H1 (cell line): Measurements from ENCODE around the gene CFAP58. TPM values are rescaled to one million over a fixed set of nuclear protein-coding genes. Genes with fewer than 3 reads are reported as not detected.
A peak's percentile ranks its signal among the peaks of the same experiment; 100 is the strongest.

ENCODE experiments used
- CTCF ChIA-PET: fragments of 300-600 bp; sonication (Branson Sonifier 250); formaldehyde crosslinking; loops from one replicate; lab custom pipeline; 2021; ENCODE audit not compliant: partially characterized antibody; lab: Charles Lee
- POLR2A ChIA-PET: fragments of 300-600 bp; sonication (Branson Sonifier 250); formaldehyde crosslinking; loops from one replicate; lab custom pipeline; 2021; ENCODE audit warnings: inconsistent platforms; ENCODE audit not compliant: partially characterized antibody; lab: Charles Lee
- DNase-seq, 2 experiments: peaks; one replicate each; pipeline versions ENCODE4 v3.0.0 to v3.0.0-alpha.2; 2010 to 2022; ENCODE audit warnings: low spot score in 2 of 2, low read depth in 1 of 2, mixed read lengths in 1 of 2
- FAIRE-seq: peaks from 2 replicates; lab custom pipeline; 2011; peaks lifted over from hg19 to GRCh38; lab: Jason Lieb, UNC
- H2AFZ ChIP-seq: 2 replicates; pipeline ENCODE4 v1.8.1; 2012; ENCODE audit warnings: low read length, inconsistent platforms
- H2AK5ac ChIP-seq: 2 replicates; pipeline ENCODE4 v1.6.1; 2013; ENCODE audit warnings: low read depth, low read length
- H2BK120ac ChIP-seq: replicated peaks from 2 replicates; pipeline ENCODE3; 2013; ENCODE audit warnings: low read depth, low read length, inconsistent platforms
- H2BK12ac ChIP-seq: 2 replicates; pipeline ENCODE4 v1.6.1; 2013; ENCODE audit warnings: low read depth, low read length
- H2BK15ac ChIP-seq: 2 replicates; pipeline ENCODE4 v1.6.1; 2013; ENCODE audit warnings: low read length
- H2BK20ac ChIP-seq: 2 replicates; pipeline ENCODE4 v1.6.1; 2013; ENCODE audit warnings: low read length
- H2BK5ac ChIP-seq: 2 replicates; pipeline ENCODE4 v1.6.1; 2013; ENCODE audit warnings: low read depth, low read length
- H3K14ac ChIP-seq: 2 replicates; pipeline ENCODE4 v1.6.1; 2013; ENCODE audit warnings: inconsistent platforms; ENCODE audit not compliant: insufficient read length
- H3K18ac ChIP-seq: 2 replicates; pipeline ENCODE4 v1.6.1; 2013; ENCODE audit warnings: low read length; ENCODE audit errors: extremely low read depth
- H3K23ac ChIP-seq: 2 replicates; pipeline ENCODE4 v1.6.1; 2013; ENCODE audit warnings: inconsistent platforms; ENCODE audit not compliant: insufficient read length
- H3K23me2 ChIP-seq: 2 replicates; pipeline ENCODE4 v1.6.1; 2013; ENCODE audit warnings: low read depth, low read length
- H3K27ac ChIP-seq: 2 replicates; pipeline ENCODE4 v1.6.1; 2011; ENCODE audit warnings: low read depth, low read length, inconsistent platforms
- H3K27me3 ChIP-seq, 4 experiments: replicated peaks in 1 of 4; 1 replicate in 1 of 4; 2 replicates in 3 of 4; pipeline versions ENCODE4 v1.6.1 to v1.8.1; 2011 to 2013; ENCODE audit warnings: low read length in 3 of 4, mild to moderate bottlenecking in 3 of 4, inconsistent platforms in 2 of 4, mixed read lengths in 2 of 4, moderate library complexity in 1 of 4; ENCODE audit not compliant: control insufficient read depth in 3 of 4, insufficient read depth in 3 of 4; ENCODE audit errors: extremely low read depth in 1 of 4
- H3K36me3 ChIP-seq, 4 experiments: 2 replicates each; pipeline versions ENCODE4 v1.6.1 to v1.8.1; 2011 to 2013; ENCODE audit warnings: mild to moderate bottlenecking in 4 of 4, low read length in 3 of 4, moderate library complexity in 2 of 4, control low read depth in 1 of 4, inconsistent platforms in 1 of 4; ENCODE audit not compliant: insufficient read depth in 4 of 4, control insufficient read depth in 2 of 4
- H3K4ac ChIP-seq: replicated peaks from 2 replicates; pipeline ENCODE3; 2013; ENCODE audit warnings: low read length, low read depth, mixed read lengths, inconsistent platforms; ENCODE audit not compliant: insufficient read length
- H3K4me1 ChIP-seq, 4 experiments: replicated peaks in 1 of 4; 1 replicate in 1 of 4; 2 replicates in 3 of 4; pipeline versions ENCODE4 v1.6.1 to v1.8.1; 2011 to 2013; ENCODE audit warnings: low read length in 3 of 4, inconsistent platforms in 2 of 4, mixed read lengths in 1 of 4; ENCODE audit not compliant: insufficient read depth in 4 of 4, control insufficient read depth in 3 of 4
- H3K4me2 ChIP-seq, 2 experiments: 2 replicates each; pipeline versions ENCODE4 v1.6.1 to v1.8.1; 2011 to 2013; ENCODE audit warnings: low read depth in 2 of 2, low read length in 2 of 2, control low read depth in 1 of 2, inconsistent platforms in 1 of 2, mild to moderate bottlenecking in 1 of 2; ENCODE audit not compliant: insufficient read depth in 1 of 2
- H3K4me3 ChIP-seq, 4 experiments: fragments of 200-600, 300-600 bp in 1 of 4; sonication (generic), shearing (Covaris generic), sonication (Bioruptor Twin) in 1 of 4; 2 replicates each; pipeline versions ENCODE4 v1.5.1 to v1.8.1; 2011 to 2016; ENCODE audit warnings: low read length in 4 of 4, low read depth in 3 of 4, control low read depth in 2 of 4, inconsistent platforms in 2 of 4, mild to moderate bottlenecking in 2 of 4, mixed read lengths in 1 of 4, moderate library complexity in 1 of 4; ENCODE audit not compliant: insufficient read depth in 2 of 4; ENCODE audit errors: extremely low read depth in 1 of 4
- H3K56ac ChIP-seq: replicated peaks from 2 replicates; pipeline ENCODE3; 2013; ENCODE audit warnings: low read depth, mild to moderate bottlenecking, mixed read lengths, low read length, inconsistent platforms; ENCODE audit not compliant: insufficient read length
- H3K79me1 ChIP-seq: 2 replicates; pipeline ENCODE4 v1.6.1; 2013; ENCODE audit warnings: low read depth, low read length, control low read depth
- H3K79me2 ChIP-seq, 2 experiments: 2 replicates each; pipeline versions ENCODE4 v1.6.1 to v1.8.1; 2012 to 2013; ENCODE audit warnings: low read length in 2 of 2, mild to moderate bottlenecking in 2 of 2, inconsistent platforms in 1 of 2; ENCODE audit not compliant: insufficient read depth in 2 of 2, control insufficient read depth in 1 of 2
- H3K9ac ChIP-seq, 4 experiments: replicated peaks in 1 of 4; 1 replicate in 1 of 4; 2 replicates in 3 of 4; pipeline versions ENCODE4 v1.6.1 to v1.8.1; 2011 to 2013; ENCODE audit warnings: low read depth in 3 of 4, low read length in 3 of 4, control low read depth in 2 of 4, mild to moderate bottlenecking in 2 of 4, moderate library complexity in 2 of 4, inconsistent platforms in 1 of 4; ENCODE audit errors: extremely low read depth in 1 of 4
- H3K9me3 ChIP-seq, 2 experiments: 2 replicates each; pipeline versions ENCODE4 v1.6.1 to v1.8.1; 2012 to 2013; ENCODE audit warnings: mild to moderate bottlenecking in 2 of 2, moderate library complexity in 2 of 2, control low read depth in 1 of 2, inconsistent platforms in 1 of 2, low read depth in 1 of 2, low read length in 1 of 2, mixed read lengths in 1 of 2; ENCODE audit not compliant: insufficient read depth in 2 of 2
- H4K20me1 ChIP-seq, 2 experiments: replicated peaks in 1 of 2; 2 replicates each; pipeline versions ENCODE3 to v1.8.1; 2011 to 2013; ENCODE audit warnings: inconsistent platforms in 2 of 2, low read length in 2 of 2, mild to moderate bottlenecking in 1 of 2; ENCODE audit not compliant: insufficient read depth in 2 of 2, control insufficient read depth in 1 of 2
- H4K5ac ChIP-seq: 2 replicates; pipeline ENCODE4 v1.6.1; 2013; ENCODE audit warnings: low read length, low read depth, mixed read lengths, inconsistent platforms; ENCODE audit not compliant: insufficient read length
- H4K8ac ChIP-seq: 2 replicates; pipeline ENCODE4 v1.8.0; 2013; ENCODE audit warnings: mild to moderate bottlenecking, moderate library complexity, low read length, inconsistent platforms; ENCODE audit not compliant: insufficient read depth; ENCODE audit errors: extremely low read depth
- H4K91ac ChIP-seq: replicated peaks from 2 replicates; pipeline ENCODE3; 2013; ENCODE audit warnings: low read length, mixed read lengths, inconsistent platforms; ENCODE audit not compliant: insufficient read length
- ATF3 ChIP-seq: IDR thresholded peaks from 2 replicates; pipeline ENCODE4 v1.6.1; 2011; ENCODE audit warnings: low read depth, mild to moderate bottlenecking, low read length; ENCODE audit not compliant: insufficient read depth
- TAF1 ChIP-seq: IDR thresholded peaks from 2 replicates; pipeline ENCODE4 v1.6.1; 2011; ENCODE audit warnings: mild to moderate bottlenecking, low read depth, low read length
- WGBS, 2 experiments: shearing (Covaris generic) in 1 of 2; methylation state at CpG; one replicate each; pipeline versions ENCODE4 v1.1.6 to v1.1.7; 2013 to 2015; ENCODE audit warnings: low lambda C conversion rate in 2 of 2, mixed read lengths in 2 of 2, inconsistent platforms in 1 of 2, low coverage in 1 of 2, missing lambda C conversion rate in 1 of 2; ENCODE audit not compliant: insufficient replicate concordance in 2 of 2, insufficient coverage in 1 of 2, insufficient read length in 1 of 2; ENCODE audit errors: extremely low coverage in 1 of 2, missing lambda C conversion rate in 1 of 2; 5-methylcytosine and 5-hydroxymethylcytosine counted together
- polyA plus RNA-seq, 7 experiments: library from polyadenylated mRNA; depleted of rRNA in 3 of 7; stranded (reverse) in 5 of 7; unstranded in 2 of 7; fragments of >200 nt in 5 of 7; fragments of 200-250 nt in 2 of 7; gene quantifications; 1 replicate in 5 of 7; 2 replicates in 1 of 7; 4 replicates in 1 of 7; pipeline versions ENCODE4 v1.2.1 to v1.2.3, GENCODE V29; 2011 to 2013; ENCODE audit warnings: missing spikeins in 2 of 7, mixed read lengths in 2 of 7
- total RNA-seq: library from RNA; stranded (reverse); fragmentation: NEBNext Ultra II Directional; extraction: Animal tissue kit (Norgen Biotek cat#: 25700); gene quantifications from 2 replicates; pipeline ENCODE4 v1.2.1, GENCODE V29; 2021

CFAP58 gene
- total and polyA plus RNA-seq, 2 of the 8 experiments (the other 6 are each of a cell fraction or from before 2014, with no cell fraction given) = 0.32 to 0.71 TPM

- WGBS, 2 experiments = 89% methylated on average over 6 of the region's 6 CpGs; no CpG with 5 or more reads in 1 of the 2 experiments
- peaks cover 18% of the 10 kb centered on the region for H3K23me2 ChIP-seq
- H3K36me3 ChIP-seq = no peaks in the 10 kb centered on the region
- no peak overlapping the region for H3K9ac ChIP-seq
- peaks cover 24% of the 10 kb centered on the region for H3K79me1 ChIP-seq
- H2BK120ac ChIP-seq = no peak overlapping the region
- peak in 1 of 2 experiments; percentile 37 for DNase-seq
- H4K20me1 ChIP-seq = peaks cover 4 to 9% of the 10 kb centered on the region in 2 experiments
- H4K91ac ChIP-seq = peak overlapping the region; percentile 8
- H2BK12ac ChIP-seq = no peak overlapping the region
- H2AFZ ChIP-seq = no peak overlapping the region
- H3K4ac ChIP-seq = no peak overlapping the region
- TF ChIP-seq ATF3 (no peak), TAF1 (no peak)
- no peak overlapping the region for H3K4me3 ChIP-seq
- H3K9me3 ChIP-seq = no peaks in the 10 kb centered on the region
- peaks cover 0 to 2% (median 0%) of the 10 kb centered on the region in 4 experiments; a peak in 1 of 7 replicates for H3K27me3 ChIP-seq
- H3K27ac ChIP-seq = no peak overlapping the region
- H3K4me1 ChIP-seq = peaks cover 35 to 64% (median 44%) of the 10 kb centered on the region in 4 experiments
- H3K79me2 ChIP-seq = peaks cover 19 to 78% of the 10 kb centered on the region in 2 experiments
- peak overlapping the region; percentile 43; the same call in 1 of the 2 replicates for H2AK5ac ChIP-seq
- POLR2A ChIA-PET = interaction anchor here (1.0 kb wide), 1 partner anchor 12 kb away, joined by 3 read pairs; no protein-coding TSS in a partner anchor
- H3K23ac ChIP-seq = no peak overlapping the region
- no peak overlapping the region for H3K56ac ChIP-seq
- H3K18ac ChIP-seq = no peak overlapping the region
- no peak overlapping the region for H2BK20ac ChIP-seq
- FAIRE-seq = no peak
- CTCF ChIA-PET = interaction anchor here (0.8 to 7.3 kb wide), 8 partner anchors 12 to 245 kb away, joined by 3 to 86 read pairs (median 4); no protein-coding TSS in a partner anchor
- no peak overlapping the region for H2BK5ac ChIP-seq
- no peak overlapping the region for H3K14ac ChIP-seq
- 0 out of 2 replicates have a peak overlapping the region, but pooled peaks have one; percentile 16 for H2BK15ac ChIP-seq
- no peak overlapping the region; a peak in 1 of 4 replicates for H3K4me2 ChIP-seq
- H4K8ac ChIP-seq = no peak overlapping the region
- H4K5ac ChIP-seq = no peak overlapping the region
Measured at GRCh38 chr10:104334561-104334960, 19.1 kb upstream of the CFAP58 start.
